Mesendoderm (in vitro differentiated cells): Measurements from ENCODE around the gene MDM2.
"Not testable (repeated sequence)": the region's sequence is repeated elsewhere in the genome, so short reads cannot be mapped to it uniquely, and the experiment has no call there.

Experiments
- DNase-seq: peaks from one replicate; pipeline ENCODE4 v3.0.0; 2013
- H2AK5ac ChIP-seq: 2 replicates; pipeline ENCODE4 v1.6.1; 2013; ENCODE audit warnings: low read length, inconsistent platforms
- H2BK120ac ChIP-seq: 2 replicates; pipeline ENCODE4 v1.6.1; 2013; ENCODE audit warnings: low read depth, mild to moderate bottlenecking, low read length, moderate library complexity, mixed read lengths
- H2BK15ac ChIP-seq: replicated peaks from 2 replicates; pipeline ENCODE4 v1.6.1; 2013; ENCODE audit warnings: low read depth, mild to moderate bottlenecking, moderate library complexity
- H2BK5ac ChIP-seq: 2 replicates; pipeline ENCODE4 v1.6.1; 2013; ENCODE audit warnings: low read length, inconsistent platforms
- H3K18ac ChIP-seq: 2 replicates; pipeline ENCODE4 v1.6.1; 2013; ENCODE audit warnings: mild to moderate bottlenecking, low read length, mixed read lengths
- H3K23ac ChIP-seq: one replicate; pipeline ENCODE4 v1.6.1; 2013; ENCODE audit warnings: low read length
- H3K27ac ChIP-seq: 2 replicates; pipeline ENCODE4 v1.5.1; 2013; ENCODE audit warnings: low read depth, mild to moderate bottlenecking, inconsistent platforms, low read length, moderate library complexity
- H3K27me3 ChIP-seq: 2 replicates; pipeline ENCODE4 v1.6.1; 2013; ENCODE audit warnings: low read length, control low read depth, mild to moderate bottlenecking, inconsistent platforms; ENCODE audit not compliant: insufficient read depth, poor library complexity
- H3K36me3 ChIP-seq: 2 replicates; pipeline ENCODE4 v1.6.1; 2013; ENCODE audit warnings: low read length, inconsistent platforms; ENCODE audit not compliant: control insufficient read depth, insufficient read depth
- H3K4ac ChIP-seq: one replicate; pipeline ENCODE4 v1.6.1; 2013; ENCODE audit warnings: low read depth, mild to moderate bottlenecking, low read length, moderate library complexity
- H3K4me1 ChIP-seq: 2 replicates; pipeline ENCODE4 v1.6.1; 2013; ENCODE audit warnings: low read depth, low read length, inconsistent platforms; ENCODE audit not compliant: control insufficient read depth
- H3K4me2 ChIP-seq: 2 replicates; pipeline ENCODE4 v1.6.1; 2013; ENCODE audit warnings: low read length
- H3K4me3 ChIP-seq: 2 replicates; pipeline ENCODE4 v1.5.1; 2013; ENCODE audit warnings: mild to moderate bottlenecking, low read length
- H3K56ac ChIP-seq: one replicate; pipeline ENCODE4 v1.6.1; 2013; ENCODE audit warnings: low read length
- H3K79me1 ChIP-seq: 2 replicates; pipeline ENCODE4 v1.6.1; 2013; ENCODE audit warnings: low read length, inconsistent platforms
- H3K79me2 ChIP-seq: 2 replicates; pipeline ENCODE4 v1.6.1; 2013; ENCODE audit warnings: mild to moderate bottlenecking, low read length; ENCODE audit not compliant: control insufficient read depth, insufficient read depth
- H3K9ac ChIP-seq: 2 replicates; pipeline ENCODE4 v1.6.1; 2013; ENCODE audit warnings: low read length, inconsistent platforms
- H4K5ac ChIP-seq: one replicate; pipeline ENCODE4 v1.6.1; 2013; ENCODE audit warnings: low read length
- H4K8ac ChIP-seq: one replicate; pipeline ENCODE4 v1.6.1; 2013; ENCODE audit warnings: low read depth, mild to moderate bottlenecking, control low read depth, low read length, moderate library complexity
- WGBS: extraction: QIAGEN DNeasy Blood & Tissue Kit; methylation state at CpG from one replicate; pipeline ENCODE4 v1.1.7; 2013; ENCODE audit warnings: low lambda C conversion rate, missing lambda C conversion rate; ENCODE audit not compliant: insufficient coverage; ENCODE audit errors: extremely low coverage; 5-methylcytosine and 5-hydroxymethylcytosine counted together

MDM2 gene

GRCh38 chr12:68809190-68810026 is 1.4 kb downstream of the MDM2 start:
- peak overlapping the region; percentile 100 for H3K18ac ChIP-seq
- no peak overlapping the region for H3K23ac ChIP-seq
- peak overlapping the region; percentile 100 for H3K27ac ChIP-seq
- peaks cover 2% of the 10 kb centered on the region for H3K79me1 ChIP-seq
- no peaks in the 10 kb centered on the region for H3K27me3 ChIP-seq
- peaks cover 6% of the 10 kb centered on the region for H3K79me2 ChIP-seq
- H3K56ac ChIP-seq, result peak overlapping the region; percentile 93
- no peak overlapping the region for H4K5ac ChIP-seq
- H4K8ac ChIP-seq, result no peak overlapping the region
- H3K4ac ChIP-seq, result no peak overlapping the region
- H3K9ac ChIP-seq, result peak overlapping the region; percentile 73
- H3K4me1 ChIP-seq, result peaks cover 6% of the 10 kb centered on the region
- no peak overlapping the region for H2BK5ac ChIP-seq
- H2BK15ac ChIP-seq, result no peak overlapping the region
- H2AK5ac ChIP-seq, result no peak overlapping the region
- DNase-seq, result no peak
- H3K4me3 ChIP-seq, result peak overlapping the region; percentile 90
- H3K4me2 ChIP-seq, result peak overlapping the region; percentile 58
- no CpG with 5 or more reads among the region's 12 CpGs for WGBS
- H3K36me3 ChIP-seq, result no peaks in the 10 kb centered on the region
- peak overlapping the region; percentile 28 for H2BK120ac ChIP-seq

GRCh38 chr12:68810027-68810389 is 2.0 kb downstream of the MDM2 start:
- not testable (repeated sequence) for H2BK5ac ChIP-seq, H2AK5ac ChIP-seq, H3K4ac ChIP-seq, H3K4me3 ChIP-seq, H3K18ac ChIP-seq, DNase-seq, H3K79me1 ChIP-seq, H4K8ac ChIP-seq, H3K36me3 ChIP-seq, H3K27ac ChIP-seq, H3K4me1 ChIP-seq, H3K9ac ChIP-seq, H2BK15ac ChIP-seq, H3K23ac ChIP-seq, H4K5ac ChIP-seq, H3K79me2 ChIP-seq, H3K4me2 ChIP-seq, H3K56ac ChIP-seq, H3K27me3 ChIP-seq
- H2BK120ac ChIP-seq, result peak overlapping the region; percentile 28
- WGBS, result no CpG with 5 or more reads among the region's 13 CpGs

GRCh38 chr12:68811573-68811972 is 3.6 kb downstream of the MDM2 start:
- H2BK5ac ChIP-seq, H3K4me2 ChIP-seq, H3K9ac ChIP-seq, H4K8ac ChIP-seq, H2BK120ac ChIP-seq, H4K5ac ChIP-seq, H3K79me2 ChIP-seq, H3K36me3 ChIP-seq, H3K79me1 ChIP-seq, H2AK5ac ChIP-seq, H2BK15ac ChIP-seq, H3K56ac ChIP-seq, H3K18ac ChIP-seq, H3K27ac ChIP-seq, DNase-seq, H3K4me1 ChIP-seq, H3K4ac ChIP-seq, H3K27me3 ChIP-seq, H3K4me3 ChIP-seq, H3K23ac ChIP-seq: not testable (repeated sequence)
- WGBS, result no CpG with 5 or more reads among the region's 6 CpGs

GRCh38 chr12:68812553-68813241 is 4.7 kb downstream of the MDM2 start:
- Histone ChIP-seq H3K4ac (no peak overlapping the region), H3K36me3 (peaks cover 2% of the 10 kb centered on the region), H3K79me2 (peaks cover 6% of the 10 kb centered on the region), H4K5ac (no peak overlapping the region), H4K8ac (no peak overlapping the region), H3K56ac (no peak overlapping the region), H2AK5ac (no peak overlapping the region), H3K27ac (no peak overlapping the region), H3K9ac (no peak overlapping the region), H3K4me3 (no peak overlapping the region), H3K18ac (no peak overlapping the region), H3K4me1 (no peaks in the 10 kb centered on the region), H2BK15ac (no peak overlapping the region), H3K27me3 (no peaks in the 10 kb centered on the region), H3K23ac (no peak overlapping the region), H3K79me1 (peaks cover 2% of the 10 kb centered on the region), H2BK120ac (no peak overlapping the region), H3K4me2 (no peak overlapping the region), H2BK5ac (no peak overlapping the region)
- DNase-seq, result peak; percentile 64
- WGBS, result no CpG with 5 or more reads among the region's 1 CpG

- Histone ChIP-seq H4K8ac (no peak overlapping the region), H2BK15ac (no peak overlapping the region), H3K36me3 (peaks cover 2% of the 10 kb centered on the region), H3K4me3 (no peak overlapping the region), H3K9ac (no peak overlapping the region), H3K79me2 (peaks cover 6% of the 10 kb centered on the region), H2BK120ac (no peak overlapping the region), H3K18ac (no peak overlapping the region), H2BK5ac (no peak overlapping the region), H3K4me1 (no peaks in the 10 kb centered on the region), H3K56ac (no peak overlapping the region), H3K23ac (no peak overlapping the region), H3K27me3 (no peaks in the 10 kb centered on the region), H2AK5ac (no peak overlapping the region), H3K27ac (no peak overlapping the region), H3K4ac (no peak overlapping the region), H3K79me1 (peaks cover 2% of the 10 kb centered on the region), H3K4me2 (no peak overlapping the region), H4K5ac (no peak overlapping the region)
- no CpG with 5 or more reads among the region's 2 CpGs for WGBS
- DNase-seq, result no peak
These were observed 5.2 kb downstream of the MDM2 start for GRCh38 chr12:68813242-68813593.
